ENCODE data around the gene SP100. TPM values are rescaled to one million over a fixed set of nuclear protein-coding genes. Genes with fewer than 3 reads are reported as not detected.
"Not testable (repeated sequence)": the region's sequence is repeated elsewhere in the genome, so short reads cannot be mapped to it uniquely, and the experiment has no call there.

SP100 gene
- total RNA-seq, 2 experiments from 2014 or later: 68.3 to 69.0 TPM

DNA sequence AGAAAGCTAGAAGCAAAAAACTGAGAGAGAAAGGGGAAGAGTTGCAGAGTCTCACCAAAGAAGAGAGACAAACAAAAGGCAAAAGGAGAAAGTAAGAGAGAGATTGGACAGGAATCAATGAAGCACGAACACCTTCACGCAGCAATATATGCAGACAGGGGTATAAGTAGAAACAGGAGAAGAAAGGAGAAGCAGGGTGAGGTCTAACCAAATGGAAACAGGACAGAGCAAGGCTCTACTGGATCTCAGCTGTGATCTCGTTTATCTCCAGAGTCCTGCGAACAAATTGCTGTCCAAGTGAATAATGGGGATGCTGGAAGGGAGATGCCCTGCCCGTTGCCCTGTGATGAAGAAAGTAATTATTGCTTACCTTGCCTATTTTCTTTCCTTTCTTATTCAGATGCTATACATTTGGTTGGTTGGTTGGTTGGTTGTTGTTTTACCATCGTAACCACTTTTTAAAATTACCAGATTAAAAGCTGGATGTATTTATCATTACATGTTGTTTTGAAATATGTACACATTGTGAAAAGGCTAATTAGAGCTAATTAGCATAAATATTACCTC is 34.0 kb downstream of the SP100 start:
- POLR2A ChIA-PET: no interaction called here

GRCh38 chr2:230453006-230453405 is 37.0 kb downstream of the SP100 start:
- POLR2A ChIA-PET: no interaction called here
- CTCF ChIA-PET: no interaction called here

More for the DNA sequence above, 34.0 kb downstream of the SP100 start:
- CTCF ChIA-PET: no interaction called here

- ChIA-PET POLR2A (no interaction called here), CTCF (no interaction called here)
These were observed 39.1 kb downstream of the SP100 start for GRCh38 chr2:230455005-230455684.

- POLR2A ChIA-PET: no interaction called here
These were observed 41.2 kb downstream of the SP100 start for GRCh38 chr2:230457073-230457768.

GRCh38 chr2:230457793-230458192 is 41.8 kb downstream of the SP100 start:
- ChIA-PET POLR2A (no interaction called here), CTCF (no interaction called here)

More at GRCh38 chr2:230457073-230457768, 41.2 kb downstream of the SP100 start:
- CTCF ChIA-PET: no interaction called here

GRCh38 chr2:230459216-230459615 is 43.2 kb downstream of the SP100 start:
- ChIA-PET CTCF (no interaction called here), POLR2A (interaction anchor here (0.9 kb wide), 1 partner anchor 11 kb away, joined by 3 read pairs; no protein-coding TSS in a partner anchor)

DNA sequence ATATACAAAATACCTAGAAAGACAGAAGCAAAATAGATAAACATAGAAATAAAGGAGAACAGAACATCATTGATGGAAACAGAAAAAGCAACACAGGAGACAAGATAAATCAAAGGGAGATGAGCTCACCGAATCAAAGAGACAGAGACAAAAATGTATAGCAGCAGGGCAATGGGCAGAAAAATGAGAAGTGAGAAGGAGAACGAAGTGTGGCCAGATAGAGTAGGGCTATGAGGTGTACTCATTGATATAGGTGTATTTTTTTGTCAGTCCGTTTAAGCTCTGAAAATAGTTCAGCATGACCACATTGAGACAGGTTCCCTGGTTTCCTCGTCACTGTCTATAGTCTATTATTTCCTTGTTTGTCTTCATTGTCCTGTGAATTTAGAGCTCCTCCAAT is 55.1 kb downstream of the SP100 start:
- CTCF ChIA-PET: interaction anchor here (1.1 kb wide), 1 partner anchor 23 kb away, joined by 3 read pairs; no protein-coding TSS in a partner anchor
- POLR2A ChIA-PET: interaction anchor here (1.3 kb wide), 1 partner anchor 23 kb away, joined by 3 read pairs; no protein-coding TSS in a partner anchor

DNA sequence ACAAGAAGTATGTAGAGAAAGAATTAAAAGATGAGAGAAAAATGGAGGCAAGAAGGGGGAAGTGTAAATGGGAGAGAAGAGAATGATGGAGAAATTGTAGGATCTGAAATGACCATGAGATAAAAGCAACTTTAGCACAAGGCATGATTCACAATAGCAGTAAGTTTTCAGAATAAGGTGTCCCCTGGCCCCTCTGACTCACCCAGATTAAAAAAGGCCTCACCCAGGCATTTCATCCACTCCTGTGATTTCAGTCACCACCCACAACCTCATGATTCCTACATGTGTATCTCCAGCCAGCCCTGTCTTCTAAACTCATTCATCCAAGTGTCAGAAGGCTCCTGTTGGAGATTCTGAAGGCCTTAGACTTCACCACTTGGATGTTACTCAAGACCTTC is 56.6 kb downstream of the SP100 start:
- ChIA-PET CTCF (interaction anchor here (1.5 kb wide), 1 partner anchor 55 kb away, joined by 3 read pairs; no protein-coding TSS in a partner anchor), POLR2A (interaction anchor here (0.6 to 1.3 kb wide), 3 partner anchors 25 to 147 kb away, joined by 3 to 6 read pairs (median 4); no protein-coding TSS in a partner anchor)

GRCh38 chr2:230473378-230473777 is 57.4 kb downstream of the SP100 start:
- CTCF ChIA-PET: no interaction called here
- POLR2A ChIA-PET: no interaction called here

GRCh38 chr2:230475143-230475542 is 59.1 kb downstream of the SP100 start:
- CTCF ChIA-PET: no interaction called here

GRCh38 chr2:230485801-230486341 is 69.9 kb downstream of the SP100 start:
- CTCF ChIA-PET: no interaction called here

More at GRCh38 chr2:230475143-230475542, 59.1 kb downstream of the SP100 start:
- POLR2A ChIA-PET: no interaction called here

DNA sequence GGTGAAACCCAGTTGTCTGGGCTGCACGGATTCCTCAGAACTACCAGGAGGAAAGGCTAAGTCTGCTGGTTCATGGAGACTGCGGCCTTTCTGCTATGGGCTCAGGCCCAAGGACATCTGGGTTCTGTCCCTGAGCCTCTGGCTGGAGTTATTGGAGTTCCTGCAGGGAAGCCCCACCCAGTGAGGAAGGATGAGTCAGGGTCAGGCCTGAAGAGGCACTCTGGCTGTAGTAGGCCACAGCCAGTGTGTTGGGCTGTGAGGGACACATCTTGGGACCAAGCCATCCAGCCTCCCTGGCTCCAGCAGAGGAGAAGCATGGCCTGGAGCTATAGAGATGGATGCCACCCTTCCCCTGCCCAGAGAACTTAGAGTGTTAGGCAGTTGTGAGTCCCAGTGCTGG is 75.2 kb downstream of the SP100 start:
- CTCF ChIA-PET, POLR2A ChIA-PET: not testable (repeated sequence)

More at GRCh38 chr2:230485801-230486341, 69.9 kb downstream of the SP100 start:
- POLR2A ChIA-PET: interaction anchor here (0.6 kb wide), 1 partner anchor 122 kb away, joined by 3 read pairs; no protein-coding TSS in a partner anchor

DNA sequence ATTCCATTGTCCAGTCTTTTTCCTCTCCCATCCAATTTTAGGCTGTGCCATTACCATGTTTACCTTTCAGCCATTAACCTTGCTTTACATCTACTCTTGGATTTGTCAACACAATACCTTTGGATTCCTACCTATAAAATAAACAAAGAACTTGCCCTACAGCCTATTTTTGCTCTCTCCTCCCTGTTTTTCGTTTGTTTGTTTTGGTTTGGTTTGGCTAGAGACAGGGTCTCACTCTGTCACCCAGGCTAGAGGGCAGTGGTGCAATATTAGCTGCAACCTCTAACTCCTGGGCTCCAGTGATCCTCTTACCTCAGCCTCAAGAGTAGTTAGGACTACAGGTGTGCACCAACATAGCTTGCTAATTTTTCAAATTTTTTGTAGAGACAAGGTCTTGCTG is 76.1 kb downstream of the SP100 start:
- POLR2A ChIA-PET: no interaction called here
- CTCF ChIA-PET: no interaction called here

- ChIA-PET CTCF (no interaction called here), POLR2A (no interaction called here)
These were observed 79.0 kb downstream of the SP100 start for GRCh38 chr2:230494980-230495379.

GRCh38 chr2:230496891-230497290 is 80.9 kb downstream of the SP100 start:
- CTCF ChIA-PET: no interaction called here
- POLR2A ChIA-PET: no interaction called here

- ChIA-PET CTCF (no interaction called here), POLR2A (no interaction called here)
These were observed 82.6 kb downstream of the SP100 start for GRCh38 chr2:230498506-230499107.

GRCh38 chr2:230502593-230502992 is 86.6 kb downstream of the SP100 start:
- ChIA-PET CTCF (no interaction called here), POLR2A (no interaction called here)

- CTCF ChIA-PET: no interaction called here
- POLR2A ChIA-PET: interaction anchor here (0.7 kb wide), 1 partner anchor 210 kb away, joined by 3 read pairs; no protein-coding TSS in a partner anchor
These were observed 87.8 kb downstream of the SP100 start for GRCh38 chr2:230503798-230504197.

- POLR2A ChIA-PET: no interaction called here
- CTCF ChIA-PET: no interaction called here
These were observed 89.2 kb downstream of the SP100 start for GRCh38 chr2:230505162-230505561.

Data from activated CD8-positive, alpha-beta memory T cell treated with anti-CD3 and anti-CD28 coated beads for 36 hours (primary cell).